HG03025 (cell line): ENCODE data around the gene FSIP2.

Source experiments
- ATAC-seq: cut with Tn5 transposase; IDR thresholded peaks from one replicate; pipeline ENCODE4 v1.9.1; 2021; ENCODE audit warnings: mild to moderate bottlenecking, moderate library complexity; ENCODE audit not compliant: unreplicated experiment, low FRiP score

Gene FSIP2, protein sequence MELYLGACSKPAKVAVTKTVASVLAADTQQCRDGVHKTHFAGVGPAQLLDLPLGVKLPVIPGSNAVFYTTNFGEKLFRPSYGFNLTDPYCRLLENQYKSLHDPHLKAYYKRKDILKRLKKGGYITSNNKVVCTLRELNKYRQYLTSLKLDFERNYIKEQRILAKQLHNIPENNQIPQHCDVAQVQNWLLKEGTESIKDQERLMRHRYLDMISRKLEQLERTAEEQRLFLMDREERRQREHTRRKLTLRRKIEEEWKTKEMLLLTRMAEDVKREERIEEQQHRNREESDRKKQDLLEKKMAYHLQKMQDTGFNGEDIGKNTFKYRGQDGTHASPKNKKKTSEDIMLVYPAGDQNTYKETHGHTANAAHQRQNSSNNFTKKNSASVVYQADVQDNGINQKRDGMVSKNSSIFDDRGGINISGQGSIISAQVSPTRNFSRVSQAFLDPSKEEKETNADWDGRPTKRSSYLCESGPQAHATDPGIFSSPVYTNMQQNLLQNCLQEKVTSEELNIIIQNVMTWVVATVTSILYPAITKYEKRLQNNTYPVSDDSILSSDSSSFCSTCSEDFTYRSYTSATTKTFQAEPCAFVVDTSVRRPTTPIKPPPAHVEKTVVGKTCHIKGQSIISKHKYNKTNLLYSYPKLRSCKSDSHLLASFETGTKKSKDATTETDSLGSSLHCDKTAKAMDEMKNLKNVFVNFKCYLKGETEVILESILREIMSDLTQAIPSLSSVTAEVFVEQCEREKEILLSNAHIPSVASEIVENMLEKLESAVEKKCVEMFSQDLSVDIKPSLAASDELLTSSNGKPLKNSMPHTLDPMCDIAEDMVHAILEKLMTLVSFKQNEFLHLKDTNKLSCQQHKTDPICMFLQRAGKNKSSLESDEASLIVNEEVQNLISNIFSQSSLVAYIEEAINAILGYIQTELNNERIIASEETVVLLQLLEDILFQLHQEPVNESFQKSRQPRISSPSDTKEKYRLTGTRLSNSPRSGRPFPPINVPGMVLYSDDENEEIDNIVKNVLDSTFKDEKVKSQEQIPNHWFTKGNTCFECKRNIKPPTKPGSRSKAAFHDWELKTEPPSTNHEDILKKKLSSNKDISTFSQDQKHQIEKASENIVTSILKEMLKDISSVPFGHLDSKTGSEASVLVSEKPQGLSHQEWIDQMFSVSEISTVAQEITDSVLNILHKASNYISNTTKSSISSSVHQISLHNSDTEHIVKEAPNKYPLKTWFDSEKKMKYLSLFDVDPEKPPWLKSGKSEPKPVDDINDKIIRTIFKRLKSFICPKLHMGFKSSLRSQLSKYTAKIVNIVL (N-terminal part only)

GRCh38 chr2:185738679-185739472 is at the start of gene FSIP2:
Gene FSIP2, plus strand, starts transcription at chr2:185738804. Its CDS starts 91 bp downstream, at chr2:185738895.
- ATAC-seq: peak; percentile 96

- ATAC-seq: no peak
Measured at GRCh38 chr2:185689906-185690539, 48.6 kb upstream of the FSIP2 start.

DNA sequence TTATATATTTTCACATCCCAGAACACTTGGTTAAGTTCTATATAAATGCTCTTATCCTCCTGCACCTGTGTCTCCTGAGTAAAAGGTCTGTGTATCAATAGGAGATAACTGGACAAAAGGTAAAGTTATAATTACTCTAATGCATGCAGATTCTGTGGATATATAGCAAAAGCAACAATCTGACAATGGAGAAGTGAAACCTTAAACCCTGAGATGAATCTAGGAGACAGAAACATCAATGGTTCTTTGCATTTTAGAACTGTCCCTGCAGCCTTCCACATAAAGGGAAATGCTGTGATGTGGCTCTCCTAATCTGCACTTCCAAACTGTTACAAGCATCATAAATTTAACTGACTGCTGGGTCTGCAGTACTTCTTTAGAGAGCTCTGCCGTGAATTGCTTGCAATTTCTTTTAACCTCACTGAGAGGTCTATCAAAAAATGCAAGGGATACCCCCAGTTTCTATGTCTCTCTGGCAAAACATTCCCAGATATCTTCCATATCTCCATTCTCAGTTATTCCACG is 42.8 kb upstream of the FSIP2 start:
- ATAC-seq: no peak

DNA sequence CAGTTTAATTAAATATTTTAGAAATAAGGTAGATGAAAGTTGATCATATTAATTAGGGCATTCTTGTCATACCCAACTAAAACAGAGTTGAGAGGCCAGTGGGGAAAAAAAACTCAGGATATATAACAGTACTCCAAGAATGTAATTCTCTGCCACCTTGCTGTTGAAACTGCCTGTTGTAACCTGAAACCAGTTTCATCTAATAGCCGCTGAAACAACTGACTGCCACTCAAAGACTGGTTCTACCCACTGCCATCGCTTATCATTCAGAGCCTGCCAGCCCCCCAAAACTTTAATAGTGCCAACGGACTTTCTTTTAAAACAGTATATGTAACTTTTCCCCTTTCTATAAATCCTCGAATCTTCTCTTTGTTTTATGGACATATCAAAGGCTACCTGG is 37.7 kb upstream of the FSIP2 start:
- ATAC-seq: no peak

DNA sequence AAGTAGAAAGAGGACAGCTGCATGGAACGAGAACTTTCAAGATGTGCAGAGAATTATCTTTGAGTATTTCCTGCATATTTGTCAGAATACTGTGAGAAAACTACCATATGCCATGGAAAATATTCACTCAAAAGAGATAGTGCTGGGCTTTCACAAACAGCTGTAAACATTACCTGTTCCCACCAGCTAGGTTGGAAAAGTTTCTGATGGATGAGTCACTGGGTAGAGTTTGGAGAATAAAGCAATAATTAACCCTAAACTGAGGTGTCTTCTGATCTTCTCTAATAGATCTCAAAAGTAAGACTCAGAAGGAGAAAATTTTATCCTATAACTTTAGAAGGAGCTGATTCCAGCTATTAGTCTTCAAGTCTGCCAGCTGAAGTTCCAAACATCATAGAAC is 3.9 kb upstream of the FSIP2 start:
- ATAC-seq: no peak

- no peak for ATAC-seq
Measured at GRCh38 chr2:185736210-185736609, 2.4 kb upstream of the FSIP2 start.

- no peak for ATAC-seq
Measured at GRCh38 chr2:185745864-185746859, 7.6 kb downstream of the FSIP2 start.

GRCh38 chr2:185757356-185757755 is 18.8 kb downstream of the FSIP2 start:
- ATAC-seq: no peak

- no peak for ATAC-seq
Measured at GRCh38 chr2:185771396-185771795, 32.8 kb downstream of the FSIP2 start.

- no peak for ATAC-seq
Measured at GRCh38 chr2:185780890-185781289, 42.3 kb downstream of the FSIP2 start.

DNA sequence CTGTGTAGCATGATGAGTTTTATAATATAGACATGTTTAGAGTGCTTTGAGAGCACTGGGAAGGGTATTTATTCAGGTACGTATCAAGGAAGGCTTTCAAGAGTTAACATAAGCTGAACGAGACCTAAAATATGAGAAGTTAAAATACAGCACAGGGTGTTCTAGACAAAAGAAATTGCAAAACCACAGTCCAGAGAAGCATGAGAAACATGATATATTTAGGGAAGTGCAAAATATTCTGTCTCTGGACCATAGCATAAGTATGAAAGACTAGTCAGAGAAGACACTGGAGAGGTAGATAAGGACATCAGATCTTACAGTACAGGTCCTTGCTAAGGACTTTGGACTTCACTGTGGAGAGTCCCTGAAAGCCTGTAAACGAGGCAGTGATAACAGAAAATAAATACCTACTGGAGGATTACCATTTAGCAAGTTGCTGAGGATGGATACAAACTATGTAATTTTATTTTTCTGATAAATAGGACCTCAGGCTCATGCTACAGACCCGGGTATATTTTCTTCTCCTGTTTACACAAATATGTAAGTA is 43.7 kb downstream of the FSIP2 start:
- no peak for ATAC-seq

GRCh38 chr2:185785156-185785555 is 46.6 kb downstream of the FSIP2 start:
- no peak for ATAC-seq

DNA sequence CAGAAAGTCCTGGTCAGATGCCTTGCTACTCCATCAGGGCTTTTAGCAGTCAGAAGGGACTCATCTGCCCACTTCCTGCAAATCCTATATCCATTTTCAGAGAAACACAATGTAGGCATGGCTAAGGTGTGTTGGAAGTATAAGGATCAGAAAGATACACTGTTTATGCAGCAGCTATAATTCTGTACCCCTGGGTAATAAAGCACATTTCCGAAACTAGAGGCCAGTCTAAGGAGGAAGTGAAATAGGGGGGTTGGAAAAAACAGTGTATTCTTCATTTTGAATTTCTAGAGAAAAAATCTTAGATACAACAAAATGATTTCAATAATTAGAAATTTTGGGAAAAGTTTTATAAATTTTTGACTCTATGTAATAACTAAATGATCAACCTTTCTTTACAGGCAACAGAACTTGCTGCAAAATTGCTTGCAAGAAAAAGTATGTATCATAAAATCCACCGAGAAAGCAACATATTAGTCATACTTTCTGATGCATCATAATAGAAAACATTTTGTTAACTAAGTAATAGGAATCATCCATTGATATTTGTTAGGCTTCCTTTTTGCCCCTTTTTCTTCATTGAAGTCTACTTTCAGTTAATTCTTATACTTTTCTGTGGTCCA is 47.4 kb downstream of the FSIP2 start:
- peak; percentile 77 for ATAC-seq

GRCh38 chr2:185787227-185788145 is 48.9 kb downstream of the FSIP2 start:
- no peak for ATAC-seq

- peak; percentile 81 for ATAC-seq
Measured at GRCh38 chr2:185790361-185790760, 51.8 kb downstream of the FSIP2 start.
